ENCODE measurements around the gene MLH3.

Gene MLH3

DNA sequence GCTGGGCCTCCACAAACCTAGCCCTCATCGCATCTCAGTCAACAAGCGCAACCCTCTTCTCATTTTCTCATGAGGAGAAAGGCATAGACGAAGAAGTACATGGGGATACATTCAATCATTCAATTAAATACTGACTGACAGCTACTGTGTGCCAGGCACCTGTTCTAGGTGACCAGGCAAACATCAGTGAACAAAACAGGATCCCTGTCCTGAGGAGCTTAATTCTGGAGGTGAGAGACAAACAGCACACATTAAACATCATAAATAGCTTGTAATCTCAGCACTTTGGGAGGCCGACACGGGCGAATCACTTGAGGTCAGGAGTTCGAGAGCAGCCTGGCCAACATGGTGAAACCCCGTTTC is 12.9 kb upstream of the MLH3 start:
- no peak for DNase-seq

- peak; percentile 88 for DNase-seq
Observed at GRCh38 chr14:75063491-75064204, 12.4 kb upstream of the MLH3 start, which contains the start of gene ACYP1. Gene ACYP1 (minus strand): TSS chr14:75064024. CDS start chr14:75063553, 471 bp downstream.

GRCh38 chr14:75063013-75063412 is 11.7 kb upstream of the MLH3 start:
- peak; percentile 33 for DNase-seq

DNA sequence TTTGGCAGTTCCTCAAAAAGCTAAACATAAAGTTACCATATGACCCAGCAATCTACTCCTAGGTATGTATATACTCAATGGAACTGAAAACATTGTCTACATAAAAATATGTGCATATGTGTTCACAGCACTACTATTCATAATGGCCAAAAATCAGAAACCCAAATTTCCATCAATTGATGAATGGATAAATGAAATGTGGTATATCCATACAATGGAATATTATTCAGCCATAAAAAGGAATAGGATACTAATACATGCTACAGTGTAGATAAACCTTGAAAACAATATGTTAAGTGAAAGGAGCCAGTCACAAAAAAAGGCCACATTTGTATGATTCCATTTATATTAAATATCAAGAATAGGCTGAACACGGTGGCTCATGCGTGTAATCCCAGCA is 9.2 kb upstream of the MLH3 start:
- DNase-seq: no peak

DNA sequence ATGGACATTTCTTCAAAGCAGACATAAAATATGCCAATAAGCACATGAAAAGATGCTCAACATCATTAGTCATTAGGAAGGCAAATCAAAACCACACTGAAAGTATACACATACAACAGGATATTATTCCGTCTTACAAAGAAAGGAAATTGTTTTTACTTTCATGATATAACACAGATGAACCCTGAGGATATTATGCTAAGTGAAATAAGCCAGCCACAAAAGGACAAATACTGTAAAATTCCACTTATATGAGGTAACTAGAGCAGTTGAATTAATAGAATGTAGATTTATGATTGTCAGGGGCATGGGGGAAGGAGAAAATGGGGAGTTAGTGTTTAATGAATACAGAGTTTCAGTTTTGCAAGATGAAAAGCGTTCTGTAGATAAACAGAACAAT is 8.4 kb upstream of the MLH3 start:
- no peak for DNase-seq

DNA sequence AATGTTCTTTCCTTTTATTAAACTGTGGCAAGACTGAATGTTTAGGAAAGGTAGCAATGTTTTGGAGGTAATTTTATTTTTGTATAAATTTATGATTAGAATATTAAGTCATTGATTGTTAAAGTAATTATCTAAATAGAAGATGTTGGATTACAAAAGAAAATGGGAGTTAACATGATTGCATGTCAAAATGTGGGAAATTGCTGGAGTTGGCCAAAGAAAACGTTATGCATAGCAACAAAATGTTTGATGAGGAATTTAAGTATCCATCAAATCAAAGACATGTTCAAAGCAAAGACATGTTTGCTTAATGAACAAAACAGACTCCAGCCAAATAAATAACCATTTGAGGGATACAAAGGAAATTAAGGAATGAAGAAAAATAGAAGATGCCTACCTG is 3.2 kb upstream of the MLH3 start:
- DNase-seq: no peak

- no peak for DNase-seq
Observed at GRCh38 chr14:75053396-75054291, 2.4 kb upstream of the MLH3 start.

DNA sequence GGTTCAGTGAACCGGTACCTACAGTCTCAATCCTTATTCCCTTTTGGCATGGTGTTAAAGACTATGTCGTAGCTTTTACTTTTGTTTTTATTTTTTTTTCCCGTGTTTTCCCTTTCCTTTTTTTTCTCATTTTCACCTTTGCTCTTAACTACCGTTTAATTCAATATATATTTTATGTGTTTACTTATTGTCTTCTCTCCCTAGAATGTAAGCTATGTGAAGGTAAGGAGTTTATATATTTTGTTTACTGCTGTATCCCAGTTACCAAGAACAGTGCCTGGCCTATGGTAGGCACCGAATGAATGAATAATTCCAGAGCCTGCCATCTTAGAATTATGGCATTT is 261 bp upstream of the MLH3 start:
- DNase-seq: no peak

GRCh38 chr14:75049731-75050201 is 1.5 kb downstream of the MLH3 start:
- no peak for DNase-seq

- DNase-seq: no peak
Observed at GRCh38 chr14:75049136-75049535, 2.1 kb downstream of the MLH3 start.

- DNase-seq: no peak
Observed at GRCh38 chr14:75048101-75048500, 3.2 kb downstream of the MLH3 start.

DNA sequence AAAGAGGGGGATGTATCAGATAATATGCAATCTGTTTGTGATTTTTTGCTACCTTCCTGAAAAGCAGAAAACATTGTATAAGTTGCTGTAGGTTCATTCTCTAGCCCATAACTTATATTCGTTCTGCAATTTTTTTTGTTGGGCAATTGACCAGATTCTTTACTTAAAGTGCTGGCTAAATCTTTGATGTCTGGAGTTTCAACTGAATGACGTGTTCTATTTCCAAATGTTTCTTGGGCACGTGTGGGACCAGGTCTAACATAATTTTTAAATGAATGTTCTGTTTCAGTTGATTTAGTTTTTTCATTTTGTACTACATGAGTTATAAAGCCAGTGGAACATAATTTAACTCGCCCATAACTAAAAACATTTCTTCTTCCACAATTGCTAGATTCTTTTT is 3.8 kb downstream of the MLH3 start:
- no peak for DNase-seq

DNA sequence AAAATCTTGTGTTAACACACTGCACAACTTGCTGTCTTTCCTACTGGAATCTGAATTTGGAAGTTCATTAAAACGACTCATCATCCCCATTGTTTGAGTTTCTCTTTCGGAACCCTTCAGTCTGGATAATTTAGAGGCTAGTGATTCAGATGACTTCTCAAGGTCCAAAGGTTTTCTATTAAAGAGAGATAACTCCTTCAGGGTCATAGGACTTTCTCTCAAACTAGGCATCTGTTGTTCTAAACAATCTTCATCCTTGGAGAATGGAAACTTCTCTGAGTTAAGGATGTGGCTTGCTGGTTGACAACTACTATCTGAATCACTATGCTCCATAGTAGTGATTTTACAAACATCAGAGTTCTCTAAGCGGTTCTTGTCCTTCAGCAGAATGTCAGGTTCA is 4.4 kb downstream of the MLH3 start:
- DNase-seq: no peak

DNA sequence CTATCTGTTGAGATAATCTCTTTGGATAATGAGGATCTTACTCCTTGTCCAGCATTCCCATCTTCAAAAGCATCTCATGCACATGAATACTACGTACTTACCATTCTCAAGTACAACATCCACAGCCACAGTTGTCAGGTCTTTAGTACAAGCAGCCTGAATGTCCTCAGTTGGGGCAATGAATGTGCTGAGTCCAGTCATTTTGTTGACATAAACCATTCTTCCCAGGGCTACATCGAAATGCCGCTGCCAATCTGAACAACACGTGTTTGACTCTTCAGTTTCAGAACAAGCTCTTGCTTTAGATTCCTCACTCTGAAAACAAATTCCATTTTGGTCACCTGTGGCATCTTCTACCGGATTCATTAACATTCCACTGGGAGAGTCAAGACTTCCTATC is 5.0 kb downstream of the MLH3 start:
- no peak for DNase-seq

- no peak for DNase-seq
Observed at GRCh38 chr14:75044752-75045151, 6.5 kb downstream of the MLH3 start.

GRCh38 chr14:75044322-75044721 is 6.9 kb downstream of the MLH3 start:
- no peak for DNase-seq

DNA sequence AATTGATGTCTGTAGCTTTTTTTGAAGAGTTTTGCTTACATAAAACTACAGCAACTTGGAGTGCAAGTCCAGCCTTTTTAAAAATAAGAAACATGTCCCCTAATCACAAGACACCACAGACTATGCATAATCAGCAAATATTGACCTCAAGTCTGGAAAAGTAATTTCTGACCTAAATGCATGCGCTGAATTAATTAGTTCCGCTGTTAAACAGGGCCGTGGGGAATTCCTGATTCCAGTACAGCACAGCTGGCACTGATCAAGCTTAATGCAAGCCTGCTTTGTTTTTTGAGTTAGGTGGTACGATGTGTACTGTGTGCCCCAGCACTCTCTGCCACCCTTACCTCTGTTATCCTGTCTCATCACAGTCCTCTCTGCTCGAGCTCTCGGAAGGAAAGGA is 9.2 kb downstream of the MLH3 start:
- no peak for DNase-seq

GRCh38 chr14:75041613-75042012 is 9.7 kb downstream of the MLH3 start:
- peak; percentile 27 for DNase-seq

DNA sequence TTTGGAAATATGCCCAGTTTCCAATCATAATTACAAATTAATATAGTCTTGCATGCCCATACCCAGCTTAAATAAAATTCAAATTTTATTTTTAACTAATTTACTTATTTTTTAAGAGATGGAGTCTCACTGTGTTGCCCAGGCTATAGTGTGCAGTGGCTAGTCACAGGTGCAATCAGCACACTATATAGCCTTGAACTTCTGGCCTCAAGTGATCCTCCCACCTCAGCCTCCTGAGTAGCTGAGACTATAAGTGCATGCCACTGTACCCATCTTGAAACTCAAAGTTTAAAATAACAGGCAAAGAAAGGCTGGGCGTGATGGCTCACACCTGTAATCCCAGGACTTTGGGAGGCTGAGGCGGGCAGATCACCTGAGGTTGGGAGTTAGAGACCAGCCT is 10.3 kb downstream of the MLH3 start:
- DNase-seq: no peak

GRCh38 chr14:75040507-75040906 is 10.8 kb downstream of the MLH3 start:
- no peak for DNase-seq

GRCh38 chr14:75032939-75033338 is 18.3 kb downstream of the MLH3 start:
- DNase-seq: no peak

DNA sequence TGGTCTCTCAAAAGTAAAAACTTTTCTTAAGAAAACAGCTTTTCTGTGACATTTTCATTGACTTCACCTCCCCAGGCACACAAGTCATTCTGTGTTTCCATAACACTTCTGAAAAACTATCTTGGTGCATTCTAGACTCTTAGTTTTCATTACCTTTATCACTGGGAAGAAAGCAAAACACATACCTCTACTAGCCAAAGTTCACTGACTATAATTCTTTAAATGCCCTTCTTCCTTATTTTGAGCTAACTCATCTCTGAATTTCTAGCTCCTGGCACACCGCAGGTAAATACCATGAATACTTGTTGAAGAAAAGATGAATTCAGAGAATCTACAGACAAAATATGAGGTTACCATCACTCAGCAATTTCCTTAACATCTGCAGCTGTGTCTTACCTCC is 21.1 kb downstream of the MLH3 start:
- DNase-seq: no peak

DNA sequence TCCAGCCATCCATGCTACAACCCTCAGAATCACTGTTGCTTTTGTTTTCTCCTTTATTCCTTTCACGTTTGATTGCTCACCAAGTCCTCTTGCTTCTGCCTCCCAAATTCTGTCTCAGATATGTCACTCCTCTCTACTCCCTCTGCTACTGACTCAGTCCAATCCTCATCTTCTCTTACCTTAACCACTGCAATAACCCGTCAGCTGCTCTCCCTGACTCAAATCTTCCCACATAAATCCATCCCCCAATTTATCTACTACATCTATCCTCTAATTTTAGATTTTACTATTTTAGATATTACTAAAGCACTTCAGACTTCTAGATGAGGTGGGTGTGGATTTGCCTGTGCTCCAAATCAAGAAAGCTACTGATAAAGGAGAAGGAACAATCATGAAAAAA is 25.4 kb downstream of the MLH3 start:
- no peak for DNase-seq

DNA sequence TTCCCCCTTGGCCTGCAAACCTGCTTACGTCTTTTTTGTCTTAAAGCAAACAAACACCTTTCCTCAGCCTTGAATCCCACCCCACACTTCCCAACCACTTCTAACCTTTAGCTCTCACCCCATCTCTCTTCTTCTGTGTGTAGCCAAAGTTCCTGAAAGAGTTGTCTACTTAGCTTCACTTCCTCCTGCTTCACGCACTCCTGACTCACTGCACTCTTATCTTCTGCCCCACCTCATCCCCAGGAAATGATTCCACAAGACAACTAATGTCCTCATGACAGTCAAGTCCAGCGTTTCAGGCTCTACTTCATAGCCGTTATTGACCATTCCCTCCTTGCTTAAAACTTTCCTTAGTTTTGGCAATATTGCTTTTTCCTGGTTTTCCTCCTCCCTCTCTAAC is 26.2 kb downstream of the MLH3 start:
- no peak for DNase-seq
